Thyroid gland (tissue), 4 donors: ENCODE data around the gene TMC2.

Experiments used
- POLR2A ChIP-seq, 2 donors: fragments of 450-650 bp; IDR thresholded peaks; one replicate each; pipeline ENCODE4 v1.6.1; 2017; ENCODE audit warnings: antibody characterized with exemption in 2 of 2, mild to moderate bottlenecking in 2 of 2, moderate library complexity in 1 of 2
- TF ChIP-seq, protein P1 (sequence below), 6 experiments: fragments of 200-600 bp in 3 of 6; fragments of 450-650 bp in 3 of 6; sonication (generic) in 3 of 6; IDR thresholded peaks; one replicate each; pipeline ENCODE4 v1.5.1; 2016 to 2019; ENCODE audit warnings: antibody characterized with exemption in 6 of 6, mild to moderate bottlenecking in 2 of 6, inconsistent platforms in 1 of 6, moderate library complexity in 1 of 6

DNA sequence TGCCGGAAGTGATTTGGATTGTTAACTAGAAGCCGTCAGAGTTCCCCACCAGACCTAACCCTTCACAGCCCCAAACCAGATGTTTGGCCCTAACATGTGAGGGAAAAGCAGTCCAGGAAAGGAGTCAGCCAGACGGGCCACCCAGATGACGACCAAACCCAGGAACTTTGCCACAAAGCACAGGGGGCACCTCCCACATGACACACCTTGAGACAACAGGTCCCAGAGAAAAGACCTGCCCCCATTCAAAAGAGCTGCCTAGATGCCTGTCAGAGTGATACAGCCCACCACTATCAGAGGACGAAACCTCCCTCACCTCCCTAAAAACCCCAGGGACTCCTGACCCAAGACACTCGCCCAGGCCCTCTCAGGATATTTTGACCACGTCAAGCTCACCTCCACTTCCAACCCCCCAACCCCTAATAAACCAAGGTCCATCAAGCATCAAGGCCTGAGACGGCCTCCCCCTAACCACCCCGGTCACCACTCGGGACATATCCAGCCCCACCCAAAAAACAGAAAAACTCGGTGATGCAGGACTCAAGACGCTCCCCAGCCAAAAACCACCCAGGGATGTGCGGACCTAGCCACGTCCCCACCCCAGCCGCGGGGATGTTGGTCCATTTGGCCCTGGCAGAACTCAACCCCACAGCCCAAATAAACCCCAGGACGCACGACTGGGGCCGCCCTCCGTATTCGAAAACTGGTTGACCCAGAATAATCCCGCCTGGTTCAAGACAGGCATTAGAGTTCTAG lies 28.3 kb upstream of the TMC2 start:
- TF ChIP-seq, protein P1, sequence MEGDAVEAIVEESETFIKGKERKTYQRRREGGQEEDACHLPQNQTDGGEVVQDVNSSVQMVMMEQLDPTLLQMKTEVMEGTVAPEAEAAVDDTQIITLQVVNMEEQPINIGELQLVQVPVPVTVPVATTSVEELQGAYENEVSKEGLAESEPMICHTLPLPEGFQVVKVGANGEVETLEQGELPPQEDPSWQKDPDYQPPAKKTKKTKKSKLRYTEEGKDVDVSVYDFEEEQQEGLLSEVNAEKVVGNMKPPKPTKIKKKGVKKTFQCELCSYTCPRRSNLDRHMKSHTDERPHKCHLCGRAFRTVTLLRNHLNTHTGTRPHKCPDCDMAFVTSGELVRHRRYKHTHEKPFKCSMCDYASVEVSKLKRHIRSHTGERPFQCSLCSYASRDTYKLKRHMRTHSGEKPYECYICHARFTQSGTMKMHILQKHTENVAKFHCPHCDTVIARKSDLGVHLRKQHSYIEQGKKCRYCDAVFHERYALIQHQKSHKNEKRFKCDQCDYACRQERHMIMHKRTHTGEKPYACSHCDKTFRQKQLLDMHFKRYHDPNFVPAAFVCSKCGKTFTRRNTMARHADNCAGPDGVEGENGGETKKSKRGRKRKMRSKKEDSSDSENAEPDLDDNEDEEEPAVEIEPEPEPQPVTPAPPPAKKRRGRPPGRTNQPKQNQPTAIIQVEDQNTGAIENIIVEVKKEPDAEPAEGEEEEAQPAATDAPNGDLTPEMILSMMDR (IDR thresholded peaks at IDR 0.05) = no peak
- TF ChIP-seq POLR2A (IDR thresholded peaks at IDR 0.05) = no peak
